HFFc6 (cell line): ENCODE results near the gene HLX. TPM values are rescaled to one million over a fixed set of nuclear protein-coding genes. Genes with fewer than 3 reads are reported as not detected.

Experiments used
- DNase-seq: peaks from one replicate; pipeline ENCODE4 v3.0.0-alpha.2; 2018
- H3K27ac Mint-ChIP-seq: 2 replicates; pipeline ENCODE4 v1.8.0; 2020; ENCODE audit warnings: mild to moderate bottlenecking, mixed read lengths
- H3K27me3 Mint-ChIP-seq: 2 replicates; pipeline ENCODE4 v1.8.0; 2021; ENCODE audit warnings: mild to moderate bottlenecking, moderate library complexity, mixed read lengths; ENCODE audit not compliant: insufficient read depth
- H3K36me3 Mint-ChIP-seq: 2 replicates; pipeline ENCODE4 v1.8.0; 2021; ENCODE audit warnings: low read depth, mixed read lengths
- H3K4me1 Mint-ChIP-seq: 2 replicates; pipeline ENCODE4 v1.8.0; 2020; ENCODE audit warnings: low read depth, mixed read lengths
- H3K4me3 Mint-ChIP-seq: 2 replicates; pipeline ENCODE4 v1.8.0; 2020; ENCODE audit warnings: mild to moderate bottlenecking, moderate library complexity, mixed read lengths
- H3K9me3 Mint-ChIP-seq: 2 replicates; pipeline ENCODE4 v1.8.0; 2020; ENCODE audit warnings: mild to moderate bottlenecking, mixed read lengths
- total RNA-seq, 6 experiments: library from RNA; stranded (reverse); fragmentation: NEBNext Ultra II Directional; extraction: Animal tissue kit (Norgen Biotek cat#: 25700); gene quantifications; 2 replicates in 1 of 6; 3 replicates in 5 of 6; pipeline ENCODE4 v1.2.3, GENCODE V29; 2021
- TF ChIP-seq, protein P1 (sequence below): fragments of 200-600 bp; sonication (generic); IDR thresholded peaks from 2 replicates; pipeline ENCODE4 v1.5.0; 2021; ENCODE audit warnings: antibody characterized with exemption, mild to moderate bottlenecking

The HLX gene
- total RNA-seq, 6 experiments from 2014 or later: 9.9 to 14.3 (median 11.3) TPM

DNA sequence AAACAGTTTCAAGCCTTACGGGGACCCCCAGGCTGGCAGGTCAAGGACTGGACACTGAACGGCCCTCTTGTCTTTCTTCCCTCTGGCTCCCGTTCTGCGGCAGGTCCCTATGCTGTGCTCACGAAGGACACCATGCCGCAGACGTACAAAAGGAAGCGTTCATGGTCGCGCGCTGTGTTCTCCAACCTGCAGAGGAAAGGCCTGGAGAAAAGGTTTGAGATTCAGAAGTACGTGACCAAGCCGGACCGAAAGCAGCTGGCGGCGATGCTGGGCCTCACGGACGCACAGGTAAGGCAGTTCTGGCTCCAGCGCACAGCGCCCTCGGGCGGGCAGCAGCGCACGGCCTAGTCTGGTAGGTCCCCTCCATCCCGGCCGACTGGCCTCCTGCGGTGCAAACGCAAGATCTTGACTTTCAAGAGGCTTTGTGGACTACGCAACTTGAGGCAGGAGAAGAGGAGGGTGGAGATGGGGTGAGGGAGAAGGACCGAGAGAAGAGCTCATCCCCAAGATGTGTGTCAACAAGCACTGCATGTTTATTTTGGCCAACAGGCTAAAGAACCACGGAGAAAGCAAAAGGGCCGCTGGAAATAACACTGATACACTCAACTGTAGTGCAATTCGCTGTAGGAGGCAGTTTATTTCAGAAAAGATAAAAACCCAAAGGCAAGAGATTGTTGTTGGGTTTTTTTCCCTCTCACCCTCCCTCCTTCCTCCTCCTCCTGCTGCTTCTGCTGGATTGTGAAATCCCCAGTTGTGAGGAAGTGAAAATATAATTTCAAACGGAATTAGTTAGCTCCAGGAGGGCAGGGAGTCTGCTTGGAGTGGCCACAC lies 3.0 kb downstream of the HLX start:
- H3K4me3 Mint-ChIP-seq: peak overlapping the region; percentile 97
- peaks cover 6% of the 10 kb centered on the region; the same call in 1 of the 2 replicates for H3K9me3 Mint-ChIP-seq

DNA sequence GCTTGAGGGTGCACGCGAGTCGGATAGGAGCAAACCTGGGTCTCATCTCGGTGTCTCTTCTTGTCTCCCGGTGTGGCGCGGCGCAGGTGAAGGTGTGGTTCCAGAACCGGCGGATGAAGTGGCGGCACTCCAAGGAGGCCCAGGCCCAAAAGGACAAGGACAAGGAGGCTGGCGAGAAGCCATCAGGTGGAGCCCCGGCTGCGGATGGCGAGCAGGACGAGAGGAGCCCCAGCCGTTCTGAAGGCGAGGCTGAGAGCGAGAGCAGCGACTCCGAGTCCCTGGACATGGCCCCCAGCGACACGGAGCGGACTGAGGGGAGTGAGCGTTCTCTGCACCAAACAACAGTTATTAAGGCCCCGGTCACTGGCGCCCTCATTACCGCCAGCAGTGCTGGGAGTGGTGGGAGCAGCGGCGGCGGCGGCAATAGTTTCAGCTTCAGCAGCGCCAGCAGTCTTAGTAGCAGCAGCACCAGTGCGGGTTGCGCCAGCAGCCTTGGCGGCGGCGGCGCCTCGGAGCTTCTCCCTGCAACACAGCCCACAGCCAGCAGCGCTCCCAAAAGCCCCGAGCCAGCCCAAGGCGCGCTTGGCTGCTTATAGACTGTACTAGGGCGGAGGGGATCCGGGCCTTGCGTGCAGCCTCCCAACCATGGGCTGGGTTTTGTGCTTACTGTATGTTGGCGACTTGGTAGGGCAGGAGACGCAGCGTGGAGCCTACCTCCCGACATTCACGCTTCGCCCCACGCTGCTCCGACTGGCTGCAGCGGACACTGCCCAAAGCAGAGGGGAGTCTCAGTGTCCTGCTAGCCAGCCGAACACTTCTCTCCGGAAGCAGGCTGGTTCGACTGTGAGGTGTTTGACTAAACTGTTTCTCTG lies 5.1 kb downstream of the HLX start:
- H3K4me1 Mint-ChIP-seq: peaks cover 34% of the 10 kb centered on the region
- TF ChIP-seq, protein P1, sequence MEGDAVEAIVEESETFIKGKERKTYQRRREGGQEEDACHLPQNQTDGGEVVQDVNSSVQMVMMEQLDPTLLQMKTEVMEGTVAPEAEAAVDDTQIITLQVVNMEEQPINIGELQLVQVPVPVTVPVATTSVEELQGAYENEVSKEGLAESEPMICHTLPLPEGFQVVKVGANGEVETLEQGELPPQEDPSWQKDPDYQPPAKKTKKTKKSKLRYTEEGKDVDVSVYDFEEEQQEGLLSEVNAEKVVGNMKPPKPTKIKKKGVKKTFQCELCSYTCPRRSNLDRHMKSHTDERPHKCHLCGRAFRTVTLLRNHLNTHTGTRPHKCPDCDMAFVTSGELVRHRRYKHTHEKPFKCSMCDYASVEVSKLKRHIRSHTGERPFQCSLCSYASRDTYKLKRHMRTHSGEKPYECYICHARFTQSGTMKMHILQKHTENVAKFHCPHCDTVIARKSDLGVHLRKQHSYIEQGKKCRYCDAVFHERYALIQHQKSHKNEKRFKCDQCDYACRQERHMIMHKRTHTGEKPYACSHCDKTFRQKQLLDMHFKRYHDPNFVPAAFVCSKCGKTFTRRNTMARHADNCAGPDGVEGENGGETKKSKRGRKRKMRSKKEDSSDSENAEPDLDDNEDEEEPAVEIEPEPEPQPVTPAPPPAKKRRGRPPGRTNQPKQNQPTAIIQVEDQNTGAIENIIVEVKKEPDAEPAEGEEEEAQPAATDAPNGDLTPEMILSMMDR: no peak
- H3K27me3 Mint-ChIP-seq: peaks cover 3% of the 10 kb centered on the region; the same call in 1 of the 2 replicates
- H3K27ac Mint-ChIP-seq: no peak overlapping the region
- no peak for DNase-seq
- peaks cover 65% of the 10 kb centered on the region for H3K36me3 Mint-ChIP-seq
- peaks cover 6% of the 10 kb centered on the region; the same call in 1 of the 2 replicates for H3K9me3 Mint-ChIP-seq
- H3K4me3 Mint-ChIP-seq: no peak overlapping the region

More for the DNA sequence above, 3.0 kb downstream of the HLX start:
- Mint-ChIP-seq H3K27me3 (peaks cover 3% of the 10 kb centered on the region; the same call in 1 of the 2 replicates), H3K36me3 (peaks cover 65% of the 10 kb centered on the region), H3K27ac (0 out of 2 replicates have a peak overlapping the region, but pooled peaks have one; percentile 21), H3K4me1 (peaks cover 31% of the 10 kb centered on the region)
- TF ChIP-seq, protein P1: no peak
- DNase-seq: no peak

DNA sequence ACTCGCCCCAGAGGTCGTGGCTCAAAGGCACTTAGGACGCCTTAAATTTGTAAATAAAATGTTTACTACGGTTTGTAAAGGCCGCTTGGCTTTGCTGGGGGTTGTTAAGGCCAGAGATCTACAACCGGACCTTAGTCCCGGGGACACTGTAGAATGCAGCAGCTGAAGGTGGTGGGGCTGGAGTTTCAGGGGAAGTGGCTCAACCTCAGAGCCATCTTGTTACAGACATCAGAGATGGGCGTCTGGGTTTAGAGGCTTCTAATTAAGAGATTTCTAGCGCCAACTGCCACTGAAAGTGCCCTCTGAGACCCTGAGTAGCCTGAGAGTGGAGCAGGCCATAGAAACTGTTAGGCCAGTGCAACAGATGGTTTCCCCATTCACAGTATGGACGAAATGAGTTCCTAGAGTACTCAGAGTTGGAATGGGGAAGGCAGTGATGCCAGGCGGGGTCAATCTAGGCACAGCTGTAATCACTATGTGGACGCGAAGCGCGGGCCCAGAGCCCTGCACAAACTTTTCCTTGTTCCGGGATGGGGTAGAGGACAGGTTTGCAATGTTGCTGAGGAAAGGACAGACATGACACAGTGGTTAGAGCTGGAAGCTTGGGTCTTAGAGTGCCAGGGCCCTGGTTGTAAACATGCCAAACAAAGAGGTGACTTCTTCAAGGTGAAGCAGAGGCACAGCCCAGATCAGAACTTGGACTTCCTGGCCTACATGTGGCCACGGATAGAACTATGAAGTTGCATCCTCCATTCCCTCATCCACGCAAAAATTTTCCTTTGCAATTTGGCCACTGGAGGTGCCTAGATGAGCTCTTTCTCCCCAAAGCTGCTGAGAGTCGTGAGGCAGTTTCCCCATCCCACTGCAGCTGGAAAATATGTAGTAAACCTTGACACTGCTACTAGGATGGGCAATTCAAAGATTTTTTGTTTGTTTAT lies 6.0 kb downstream of the HLX start:
- Mint-ChIP-seq H3K4me1 (peaks cover 33% of the 10 kb centered on the region), H3K27ac (no peak overlapping the region), H3K27me3 (peaks cover 3% of the 10 kb centered on the region; the same call in 1 of the 2 replicates), H3K9me3 (peaks cover 6% of the 10 kb centered on the region; the same call in 1 of the 2 replicates), H3K4me3 (no peak overlapping the region), H3K36me3 (peaks cover 62% of the 10 kb centered on the region)
- TF ChIP-seq, protein P1: no peak
- no peak for DNase-seq

DNA sequence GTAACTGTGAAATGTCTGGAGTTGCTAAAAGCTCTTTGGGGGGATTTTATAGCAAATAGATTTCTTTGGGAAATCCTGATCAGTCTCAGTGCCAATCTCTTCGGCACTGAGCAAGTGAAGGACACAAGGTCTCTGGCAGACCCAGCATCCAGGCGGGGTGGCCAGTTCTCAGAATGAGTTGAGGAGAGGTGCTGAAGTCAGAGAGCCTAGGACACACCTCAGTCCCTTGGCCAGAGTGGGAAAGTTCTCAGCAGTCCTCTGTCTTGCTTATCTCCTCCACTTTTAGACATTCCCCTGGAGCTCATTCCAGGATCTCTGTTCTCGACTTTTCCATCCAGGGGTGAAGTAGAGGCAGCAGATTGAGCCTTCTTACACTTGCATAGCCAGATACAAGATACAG lies 6.7 kb downstream of the HLX start:
- H3K27me3 Mint-ChIP-seq: no peaks in the 10 kb centered on the region
- TF ChIP-seq, protein P1: no peak
- peaks cover 26% of the 10 kb centered on the region for H3K4me1 Mint-ChIP-seq
- H3K9me3 Mint-ChIP-seq: peaks cover 2% of the 10 kb centered on the region; the same call in 1 of the 2 replicates
- H3K36me3 Mint-ChIP-seq: peaks cover 54% of the 10 kb centered on the region
- DNase-seq: no peak
- H3K27ac Mint-ChIP-seq: no peak overlapping the region
- no peak overlapping the region for H3K4me3 Mint-ChIP-seq
